ENCODE results near the gene CLBA1.

Gene CLBA1

GRCh38 chr14:104968541-104969401, 16.8 kb upstream of the CLBA1 start:
- no peak for DNase-seq

GRCh38 chr14:104969741-104970230, 15.8 kb upstream of the CLBA1 start:
- DNase-seq: no peak

GRCh38 chr14:104970231-104971068, 15.1 kb upstream of the CLBA1 start:
- DNase-seq: no peak

- no peak for DNase-seq
Observed at GRCh38 chr14:104971447-104972240, 13.9 kb upstream of the CLBA1 start.

- peak; percentile 29 for DNase-seq
Observed at GRCh38 chr14:104972301-104973134, 13.1 kb upstream of the CLBA1 start.

GRCh38 chr14:104973135-104973384, 12.5 kb upstream of the CLBA1 start:
- no peak for DNase-seq

GRCh38 chr14:104973385-104974145, 12.0 kb upstream of the CLBA1 start:
- no peak for DNase-seq

GRCh38 chr14:104974146-104974541, 11.4 kb upstream of the CLBA1 start:
- DNase-seq: no peak

GRCh38 chr14:104974665-104975390, 10.8 kb upstream of the CLBA1 start:
- no peak for DNase-seq

- DNase-seq: no peak
Observed at GRCh38 chr14:104975481-104976197, 9.9 kb upstream of the CLBA1 start.

GRCh38 chr14:104976198-104977007, 9.2 kb upstream of the CLBA1 start:
- DNase-seq: peak; percentile 25

- no peak for DNase-seq
Observed at GRCh38 chr14:104977008-104977680, 8.4 kb upstream of the CLBA1 start.

- DNase-seq: no peak
Observed at GRCh38 chr14:104977681-104978653, 7.6 kb upstream of the CLBA1 start, which contains the start of gene AHNAK2. TSS of gene AHNAK2 (minus strand) at chr14:104978374. CDS start at chr14:104978237, 137 bp downstream.

GRCh38 chr14:104978746-104979691, 6.6 kb upstream of the CLBA1 start:
- no peak for DNase-seq

GRCh38 chr14:104979758-104980610, 5.6 kb upstream of the CLBA1 start:
- DNase-seq: no peak

Data from DMS153 (cell line).